Stomach (tissue), 9 donors: ENCODE data around the gene OXT. TPM values are rescaled to one million over a fixed set of nuclear protein-coding genes. Genes with fewer than 3 reads are reported as not detected.
A peak's percentile ranks its signal among the peaks of the same experiment; 100 is the strongest.

Experiments
- DNase-seq, 2 donors: peaks; one replicate each; pipeline versions ENCODE4 v3.0.0 to v3.0.0-alpha.2; 2013 to 2019
- H3K27ac ChIP-seq, 5 donors: fragments of 200-600 bp in 4 of 5; sonication (generic) in 4 of 5; one replicate each; pipeline ENCODE4 v1.5.1; 2013 to 2019; ENCODE audit warnings: mild to moderate bottlenecking in 1 of 5, moderate library complexity in 1 of 5
- H3K27me3 ChIP-seq, 3 donors: fragments of 200-600 bp; sonication (generic); one replicate each; pipeline ENCODE4 v1.5.1; 2017 to 2019; ENCODE audit warnings: mixed run types in 1 of 3
- H3K36me3 ChIP-seq, 4 donors: fragments of 200-600 bp; sonication (generic); 1 replicate in 3 of 4; 2 replicates in 1 of 4; pipeline ENCODE4 v1.5.1; 2016 to 2019
- H3K4me1 ChIP-seq, 4 donors: fragments of 200-600 bp; sonication (generic); one replicate each; pipeline ENCODE4 v1.5.1; 2016 to 2019
- H3K4me3 ChIP-seq, 4 donors: fragments of 200-600 bp; sonication (generic) in 3 of 4; one replicate each; pipeline ENCODE4 v1.5.1; 2016 to 2019; ENCODE audit warnings: mild to moderate bottlenecking in 1 of 4
- H3K9me3 ChIP-seq, 4 donors: fragments of 200-600 bp; sonication (generic); one replicate each; pipeline ENCODE4 v1.5.1; 2016 to 2019
- CTCF ChIP-seq, 7 experiments: fragments of 450-650 bp in 4 of 7; fragments of 200-600 bp in 3 of 7; sonication (generic) in 3 of 7; IDR thresholded peaks; one replicate each; pipeline ENCODE4 v1.5.1; 2016 to 2019; ENCODE audit warnings: antibody characterized with exemption in 7 of 7, control low read depth in 2 of 7, mild to moderate bottlenecking in 1 of 7
- EP300 ChIP-seq: sonication (generic); formaldehyde crosslinking; IDR thresholded peaks from one replicate; pipeline ENCODE4 v1.6.1; 2017; ENCODE audit warnings: antibody characterized with exemption
- POLR2A ChIP-seq, 4 donors: fragments of 450-650 bp; IDR thresholded peaks; one replicate each; pipeline ENCODE4 v1.6.1; 2016; ENCODE audit warnings: antibody characterized with exemption in 4 of 4, control low read depth in 2 of 4, mild to moderate bottlenecking in 1 of 4, moderate library complexity in 1 of 4
- POLR2AphosphoS5 ChIP-seq, 3 donors: sonication (generic); formaldehyde crosslinking; IDR thresholded peaks; one replicate each; pipeline ENCODE4 v1.6.1; 2016; ENCODE audit warnings: antibody characterized with exemption in 3 of 3
- WGBS, 5 donors: extraction: QIAGEN DNeasy Blood & Tissue Kit in 3 of 5; methylation state at CpG; one replicate each; pipeline versions ENCODE4 v1.1.5 to v1.1.7; 2013 to 2018; 5-methylcytosine and 5-hydroxymethylcytosine counted together
- intact Hi-C: fragments of 100-400 bp; cut with DNase I; formaldehyde crosslinking; loops from one replicate; pipeline ENCODE4 v1.15.1; 2023; ENCODE audit warnings: low total_unique reads
- polyA plus RNA-seq, 3 donors: library from polyadenylated mRNA; stranded (reverse); fragments of 200-250 nt; gene quantifications; one replicate each; pipeline ENCODE4 v1.2.3, GENCODE V29; 2013
- total RNA-seq, 5 donors: library from RNA; depleted of rRNA; stranded (reverse); fragments of >200 nt; gene quantifications; one replicate each; pipeline versions ENCODE4 v1.1.0 to v1.2.3, GENCODE V29; 2014 to 2016
- donor health status: healthy with polysubstance abuse.
- donor health status: Bipolar disorder and iron deficiency.
- donor health status: healthy.

Gene OXT
- total and polyA plus RNA-seq, 8 donors: 0.45 TPM; not detected in 7

- intact Hi-C loops: loop anchor here (10.0 kb wide), 1 partner anchor 64 kb away; no protein-coding TSS in a partner anchor
- 69 to 81% (median 76%) methylated on average over 5 of the region's 5 CpGs for WGBS, 5 donors
- TF ChIP-seq POLR2A (IDR thresholded peaks at IDR 0.05): no peak
- TF ChIP-seq EP300: no peak
- no peak for TF ChIP-seq POLR2AphosphoS5 (IDR thresholded peaks at IDR 0.05)
- TF ChIP-seq CTCF (IDR thresholded peaks at IDR 0.05): no peak
- Histone ChIP-seq H3K9me3 (no peaks in the 10 kb centered on the region), H3K4me3 (no peak overlapping the region), H3K27me3 (no peaks in the 10 kb centered on the region), H3K4me1 (peaks cover 4 to 32% (median 14%) of the 10 kb centered on the region in 4 donors), H3K36me3 (peaks cover 15 to 57% (median 56%) of the 10 kb centered on the region in 4 donors), H3K27ac (peak overlapping the region in 1 of 5 donors; percentile 8)
- DNase-seq: no peak
These were observed 47.6 kb downstream of the OXT start for GRCh38 chr20:3119044-3119443.

GRCh38 chr20:3121271-3121911, 50.0 kb downstream of the OXT start:
- Histone ChIP-seq H3K27me3 (no peaks in the 10 kb centered on the region), H3K4me3 (no peak overlapping the region), H3K27ac (no peak overlapping the region), H3K4me1 (peaks cover 4 to 16% (median 10%) of the 10 kb centered on the region in 4 donors), H3K36me3 (peaks cover 15 to 55% (median 52%) of the 10 kb centered on the region in 4 donors), H3K9me3 (peaks cover 0 to 16% (median 7%) of the 10 kb centered on the region in 4 donors)
- intact Hi-C loops: no loop called here
- DNase-seq: no peak
- no peak for TF ChIP-seq POLR2A (IDR thresholded peaks at IDR 0.05)
- 74 to 81% (median 79%) methylated on average over 8 to 11 of the region's 11 CpGs for WGBS, 5 donors

Other genes starting within 250 kb of the OXT start
- gene PCED1A, start 231.0 kb upstream of the OXT start, total RNA-seq: 100 to 1,000 TPM in 2 of 5 donors, 10 to 100 TPM in 3; 10.3 to 166 (median 44.9) TPM
- 10 to 100 TPM; 43.0 to 65.0 (median 44.1) TPM for gene PCED1A, start 231.0 kb upstream of the OXT start, polyA plus RNA-seq
- 10 to 100 TPM in 4 of 5 donors, 1 to 10 TPM in 1; 5.8 to 23.7 (median 20.6) TPM for gene VPS16, start 230.9 kb upstream of the OXT start, total RNA-seq
- gene VPS16, start 230.9 kb upstream of the OXT start, polyA plus RNA-seq: 10 to 100 TPM; 31.4 to 53.0 (median 42.6) TPM
- 100 to 1,000 TPM in 1 of 5 donors, 10 to 100 TPM in 4; 19.7 to 157 (median 56.7) TPM for gene PTPRA, start 198.1 kb upstream of the OXT start, total RNA-seq
- gene PTPRA, start 198.1 kb upstream of the OXT start, polyA plus RNA-seq: 10 to 100 TPM in 1 of 3 donors, 1 to 10 TPM in 2; 8.1 to 15.9 (median 9.2) TPM
- gene GNRH2, start 28.0 kb upstream of the OXT start, total RNA-seq: 1 to 10 TPM in 1 of 5 donors, not detected in 4; 8.0 TPM
- 1 to 10 TPM in 1 of 3 donors, not detected in 2; 1.4 TPM for gene GNRH2, start 28.0 kb upstream of the OXT start, polyA plus RNA-seq
- gene MRPS26, start 25.6 kb upstream of the OXT start, total RNA-seq: 100 to 1,000 TPM in 1 of 5 donors, 10 to 100 TPM in 3, 1 to 10 TPM in 1; 4.5 to 102 (median 34.5) TPM
- gene MRPS26, start 25.6 kb upstream of the OXT start, polyA plus RNA-seq: 10 to 100 TPM; 65.4 to 82.8 (median 74.3) TPM
- not detected for gene AVP, start 13.1 kb downstream of the OXT start, total RNA-seq
- not detected for gene AVP, start 13.1 kb downstream of the OXT start, polyA plus RNA-seq
- gene FASTKD5, start 88.2 kb downstream of the OXT start, total RNA-seq: 10 to 100 TPM in 4 of 5 donors, not detected in 1; 17.4 to 24.0 (median 19.6) TPM
- 1 to 10 TPM; 6.0 to 7.5 (median 7.3) TPM for gene FASTKD5, start 88.2 kb downstream of the OXT start, polyA plus RNA-seq
- gene UBOX5, start 88.2 kb downstream of the OXT start, total RNA-seq: 1 to 10 TPM in 4 of 5 donors, not detected in 1; 3.6 to 6.2 (median 4.7) TPM
- 1 to 10 TPM; 2.7 to 3.4 (median 3.0) TPM for gene UBOX5, start 88.2 kb downstream of the OXT start, polyA plus RNA-seq
- gene LZTS3, start 101.9 kb downstream of the OXT start, total RNA-seq: 10 to 100 TPM in 4 of 5 donors, 1 to 10 TPM in 1; 5.3 to 36.6 (median 22.3) TPM
- 10 to 100 TPM in 2 of 3 donors, 1 to 10 TPM in 1; 8.6 to 16.6 (median 12.7) TPM for gene LZTS3, start 101.9 kb downstream of the OXT start, polyA plus RNA-seq
- gene DDRGK1, start 133.1 kb downstream of the OXT start, total RNA-seq: 100 to 1,000 TPM in 1 of 5 donors, 10 to 100 TPM in 3, 1 to 10 TPM in 1; 2.3 to 108 (median 49.1) TPM
- 10 to 100 TPM; 45.5 to 80.8 (median 55.6) TPM for gene DDRGK1, start 133.1 kb downstream of the OXT start, polyA plus RNA-seq
- 10 to 100 TPM; 11.1 to 57.1 (median 36.9) TPM for gene ITPA, start 137.9 kb downstream of the OXT start, total RNA-seq
- gene ITPA, start 137.9 kb downstream of the OXT start, polyA plus RNA-seq: 100 to 1,000 TPM in 1 of 3 donors, 10 to 100 TPM in 2; 58.8 to 105 (median 78.9) TPM
- 10 to 100 TPM in 1 of 5 donors, 1 to 10 TPM in 2, under 1 TPM in 1, not detected in 1; 0.37 to 22.3 (median 7.8) TPM for gene SLC4A11, start 167.6 kb downstream of the OXT start, total RNA-seq
- gene SLC4A11, start 167.6 kb downstream of the OXT start, polyA plus RNA-seq: 10 to 100 TPM in 1 of 3 donors, under 1 TPM in 2; 0.46 to 11.2 (median 0.87) TPM